Measurements from ENCODE around the gene CDC5L. TPM values are rescaled to one million over a fixed set of nuclear protein-coding genes. Genes with fewer than 3 reads are reported as not detected.

Gene CDC5L
- total RNA-seq, 1 donor, result 22.8 TPM

DNA sequence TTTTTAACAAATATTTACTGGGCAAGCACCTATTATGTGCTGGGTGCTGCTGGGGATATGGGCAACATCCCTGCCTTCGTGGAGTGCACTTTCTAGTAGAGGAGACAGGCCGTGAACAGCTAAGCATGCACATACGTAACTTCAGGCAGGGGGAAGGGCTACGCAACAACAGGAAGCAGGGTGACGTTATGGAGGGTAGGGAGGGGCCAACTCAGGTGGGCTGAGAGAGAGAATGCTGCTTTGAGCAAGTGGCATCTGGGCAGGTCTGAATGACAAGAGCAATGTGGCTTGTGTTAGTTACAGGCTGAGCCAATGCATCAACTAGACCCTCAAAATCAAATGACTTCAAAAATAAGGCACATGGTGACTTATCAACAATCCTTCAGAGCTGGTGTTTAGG, 112.1 kb downstream of the CDC5L start:
- peaks cover 14% of the 10 kb centered on the region for H3K4me1 ChIP-seq (ENCODE audit: insufficient read depth, low read length)
- H3K9me3 ChIP-seq (ENCODE audit: low read depth, low read length), result no peaks in the 10 kb centered on the region
- TF ChIP-seq, protein P1, sequence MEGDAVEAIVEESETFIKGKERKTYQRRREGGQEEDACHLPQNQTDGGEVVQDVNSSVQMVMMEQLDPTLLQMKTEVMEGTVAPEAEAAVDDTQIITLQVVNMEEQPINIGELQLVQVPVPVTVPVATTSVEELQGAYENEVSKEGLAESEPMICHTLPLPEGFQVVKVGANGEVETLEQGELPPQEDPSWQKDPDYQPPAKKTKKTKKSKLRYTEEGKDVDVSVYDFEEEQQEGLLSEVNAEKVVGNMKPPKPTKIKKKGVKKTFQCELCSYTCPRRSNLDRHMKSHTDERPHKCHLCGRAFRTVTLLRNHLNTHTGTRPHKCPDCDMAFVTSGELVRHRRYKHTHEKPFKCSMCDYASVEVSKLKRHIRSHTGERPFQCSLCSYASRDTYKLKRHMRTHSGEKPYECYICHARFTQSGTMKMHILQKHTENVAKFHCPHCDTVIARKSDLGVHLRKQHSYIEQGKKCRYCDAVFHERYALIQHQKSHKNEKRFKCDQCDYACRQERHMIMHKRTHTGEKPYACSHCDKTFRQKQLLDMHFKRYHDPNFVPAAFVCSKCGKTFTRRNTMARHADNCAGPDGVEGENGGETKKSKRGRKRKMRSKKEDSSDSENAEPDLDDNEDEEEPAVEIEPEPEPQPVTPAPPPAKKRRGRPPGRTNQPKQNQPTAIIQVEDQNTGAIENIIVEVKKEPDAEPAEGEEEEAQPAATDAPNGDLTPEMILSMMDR (IDR thresholded peaks at IDR 0.05; ENCODE audit: extremely low read depth, low read depth, low read length), result no peak
- H3K4me3 ChIP-seq (ENCODE audit: insufficient read depth, low read length), result no peak overlapping the region
- no peak overlapping the region for H3K27ac ChIP-seq (ENCODE audit: low read depth, low read length)
- H3K36me3 ChIP-seq (ENCODE audit: insufficient read depth, low read length), result no peaks in the 10 kb centered on the region
- H2AFZ ChIP-seq (ENCODE audit: low read length), result no peak overlapping the region
- H3K27me3 ChIP-seq (ENCODE audit: insufficient read depth, low read length), result peaks cover 26% of the 10 kb centered on the region
- no peaks in the 10 kb centered on the region for H3K79me2 ChIP-seq (ENCODE audit: insufficient read depth, low read length)
- no peak for DNase-seq (ENCODE audit: insufficient read length, low spot score, missing footprints)
- H3K4me2 ChIP-seq (ENCODE audit: insufficient read depth, low read length), result no peak overlapping the region
- no peaks in the 10 kb centered on the region for H4K20me1 ChIP-seq (ENCODE audit: insufficient read depth, low read length)

Small RNA genes lying within 50 kb of the gene (small RNA-seq; reads per million reads assigned to genes)
- not detected for gene MIR4642

Other genes starting within 250 kb of the CDC5L start
- gene CAPN11, start 228.9 kb upstream of the CDC5L start, total RNA-seq, result not detected in 2 replicates
- not detected in 2 replicates for gene MYMX, start 170.8 kb upstream of the CDC5L start, total RNA-seq
- gene SLC29A1, start 164.1 kb upstream of the CDC5L start, total RNA-seq, result 8.0 and 10.0 TPM in 2 replicates
- 676 and 702 TPM in 2 replicates for gene HSP90AB1, start 140.6 kb upstream of the CDC5L start, total RNA-seq
- gene SLC35B2, start 130.2 kb upstream of the CDC5L start, total RNA-seq, result 86.0 and 94.1 TPM in 2 replicates
- 3.2 and 4.7 TPM in 2 replicates for gene NFKBIE, start 122.2 kb upstream of the CDC5L start, total RNA-seq
- gene TMEM151B, start 117.3 kb upstream of the CDC5L start, total RNA-seq, result not detected in 2 replicates
- gene AARS2, start 74.4 kb upstream of the CDC5L start, total RNA-seq, result 6.2 and 6.5 TPM in 2 replicates
- gene SPATS1, start 45.1 kb upstream of the CDC5L start, total RNA-seq, result not detected in 2 replicates